ENCODE data around the gene PLA2G6. TPM values are rescaled to one million over a fixed set of nuclear protein-coding genes. Genes with fewer than 3 reads are reported as not detected.
"Not testable (repeated sequence)": the region's sequence is repeated elsewhere in the genome, so short reads cannot be mapped to it uniquely, and the experiment has no call there.

Gene PLA2G6
- total RNA-seq, 1 donor from 2014 or later = 12.0 TPM

DNA sequence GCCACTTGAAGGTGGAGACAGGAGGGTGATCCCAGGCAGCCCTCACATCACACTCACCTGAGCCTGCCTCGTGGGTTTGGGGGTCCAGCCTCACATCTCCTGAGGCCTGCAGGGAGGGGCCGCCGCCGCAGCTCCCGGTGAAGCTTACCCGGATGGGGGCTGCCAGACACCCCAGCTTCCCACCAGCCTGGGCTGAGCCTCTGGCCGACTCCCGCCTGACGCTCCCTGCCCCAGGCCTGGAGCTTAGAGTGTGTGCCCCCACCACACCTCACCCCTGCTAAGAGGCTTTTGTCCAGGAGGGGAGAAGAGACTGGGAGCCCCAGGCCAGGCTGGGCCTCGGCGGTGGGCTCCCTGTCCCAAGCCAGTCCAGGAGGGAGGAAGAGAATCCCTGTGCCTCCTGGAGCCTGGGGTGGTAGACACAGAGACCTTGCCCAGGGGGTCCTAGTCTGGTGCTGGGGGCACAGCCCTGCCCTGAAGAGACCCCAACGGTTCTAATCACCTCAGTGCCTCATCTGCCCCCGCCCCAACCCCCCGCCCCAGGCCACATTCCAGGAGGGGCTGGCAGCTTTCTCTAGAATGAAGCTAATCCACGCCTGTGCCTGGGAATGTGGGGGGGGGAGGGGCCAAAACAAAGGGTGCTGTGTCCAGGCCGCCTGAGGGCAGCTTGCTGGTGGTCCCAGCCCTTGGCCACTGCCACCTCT is 97.5 kb downstream of the PLA2G6 start, which contains the start of gene SLC16A8:
Gene SLC16A8 (minus strand): TSS at position 254 of the 701 bp plus-strand sequence. CDS start 1,311 bp downstream, outside the sequence.
- intact Hi-C loops (cut with DNase I) = no loop called here
- DNase-seq (peak; percentile 34), ATAC-seq (ENCODE audit: poor library complexity) (no peak)

DNA sequence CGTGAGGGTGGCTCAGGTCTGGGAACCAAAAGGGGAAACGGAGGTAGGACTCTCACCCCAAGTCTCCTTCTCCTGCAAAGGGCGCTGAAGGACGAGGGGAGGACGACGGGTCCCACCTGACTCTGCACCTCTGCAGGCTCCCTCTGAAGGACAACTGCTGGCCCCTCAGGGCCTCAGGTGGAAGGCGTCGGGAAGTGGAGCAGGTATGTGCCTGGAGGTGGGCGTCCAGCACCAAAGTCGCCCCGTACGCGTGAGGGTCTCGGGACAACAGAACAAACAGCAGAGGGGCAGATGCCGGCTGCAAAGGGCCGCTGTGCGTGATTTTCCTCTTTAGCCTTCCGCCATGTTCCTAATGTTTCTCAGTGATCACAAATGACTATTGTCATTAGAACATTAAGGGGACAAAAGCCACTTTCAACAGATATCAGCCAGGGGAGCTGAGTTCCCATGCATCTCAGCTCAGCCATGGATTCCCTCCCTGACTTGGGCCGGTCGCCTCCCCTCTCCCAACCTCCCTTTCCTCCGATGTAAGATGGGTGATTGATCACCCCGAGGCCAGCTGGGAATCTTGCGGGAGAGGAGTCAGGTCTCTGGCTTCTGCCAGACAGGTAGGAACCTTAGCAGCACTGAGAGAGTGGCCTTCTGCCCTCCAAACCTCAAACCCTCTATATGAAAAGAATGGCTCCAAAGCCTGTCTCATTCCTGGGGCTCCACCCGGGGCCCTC is 98.5 kb downstream of the PLA2G6 start:
- ATAC-seq (ENCODE audit: poor library complexity) (no peak), DNase-seq (peak; percentile 24)
- intact Hi-C loops (cut with DNase I) = no loop called here

DNA sequence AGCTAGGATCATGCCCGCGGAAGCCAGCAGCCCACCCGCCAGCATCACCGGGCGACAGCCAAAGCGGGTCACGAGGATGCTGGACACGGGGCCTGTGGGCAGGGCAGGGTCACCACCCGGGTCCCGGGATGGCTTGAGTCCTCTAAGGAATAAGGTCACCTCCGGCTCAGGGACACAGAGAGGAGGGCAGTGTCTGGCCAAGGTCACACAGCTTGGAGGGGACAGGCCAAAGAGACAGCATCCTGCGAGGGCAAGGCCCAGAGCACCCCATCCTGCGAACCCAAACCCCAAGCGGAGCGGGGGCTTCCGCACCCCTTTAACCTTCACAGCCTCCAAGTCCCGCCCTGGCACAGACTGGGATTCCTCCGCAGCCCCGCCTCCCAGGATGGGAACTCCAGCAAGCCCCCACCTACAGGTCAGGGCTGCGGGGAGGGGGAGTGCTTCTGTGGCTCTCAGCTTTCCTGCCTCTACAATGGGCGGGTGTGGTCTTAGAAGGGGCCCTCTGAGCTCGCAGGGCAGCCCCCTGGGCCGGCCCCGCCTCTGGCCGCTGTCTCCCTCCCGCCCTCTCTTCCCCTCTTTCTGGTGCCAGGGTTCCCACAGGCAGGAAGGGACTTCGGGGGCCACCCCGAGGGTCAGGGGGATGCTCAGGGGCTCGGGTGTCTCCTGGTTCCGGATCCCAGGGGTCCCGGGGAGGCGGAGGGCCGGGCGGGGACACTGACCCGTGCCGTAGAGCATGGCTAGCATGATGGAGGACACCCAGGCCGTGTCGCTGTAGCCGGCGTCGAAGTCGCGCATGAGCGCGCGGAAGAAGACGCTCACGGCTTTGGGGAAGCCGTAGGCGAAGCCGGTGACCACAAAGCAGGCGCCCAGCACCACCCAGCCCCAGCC is 99.4 kb downstream of the PLA2G6 start:
- intact Hi-C loops (cut with DNase I) = no loop called here
- no peak for ATAC-seq (ENCODE audit: poor library complexity)
- peak; percentile 43 for DNase-seq

DNA sequence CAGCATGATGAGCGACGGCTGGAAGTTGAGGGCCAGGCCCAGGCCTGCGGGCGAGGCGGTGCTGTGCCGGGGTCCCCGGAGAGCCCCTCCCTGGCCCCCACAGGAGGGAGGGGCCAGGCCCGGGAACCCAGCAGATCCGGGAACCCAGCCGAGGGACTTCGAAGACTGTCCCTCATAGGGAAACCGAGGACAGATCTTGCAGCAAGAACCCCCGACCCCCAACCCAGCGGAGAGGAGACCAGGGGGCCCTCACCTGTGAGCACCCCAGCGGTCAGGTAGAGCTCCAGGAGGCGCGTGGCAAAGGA is 100.0 kb downstream of the PLA2G6 start:
- DNase-seq (no peak), ATAC-seq (ENCODE audit: poor library complexity) (no peak)
- intact Hi-C loops (cut with DNase I) = no loop called here

DNA sequence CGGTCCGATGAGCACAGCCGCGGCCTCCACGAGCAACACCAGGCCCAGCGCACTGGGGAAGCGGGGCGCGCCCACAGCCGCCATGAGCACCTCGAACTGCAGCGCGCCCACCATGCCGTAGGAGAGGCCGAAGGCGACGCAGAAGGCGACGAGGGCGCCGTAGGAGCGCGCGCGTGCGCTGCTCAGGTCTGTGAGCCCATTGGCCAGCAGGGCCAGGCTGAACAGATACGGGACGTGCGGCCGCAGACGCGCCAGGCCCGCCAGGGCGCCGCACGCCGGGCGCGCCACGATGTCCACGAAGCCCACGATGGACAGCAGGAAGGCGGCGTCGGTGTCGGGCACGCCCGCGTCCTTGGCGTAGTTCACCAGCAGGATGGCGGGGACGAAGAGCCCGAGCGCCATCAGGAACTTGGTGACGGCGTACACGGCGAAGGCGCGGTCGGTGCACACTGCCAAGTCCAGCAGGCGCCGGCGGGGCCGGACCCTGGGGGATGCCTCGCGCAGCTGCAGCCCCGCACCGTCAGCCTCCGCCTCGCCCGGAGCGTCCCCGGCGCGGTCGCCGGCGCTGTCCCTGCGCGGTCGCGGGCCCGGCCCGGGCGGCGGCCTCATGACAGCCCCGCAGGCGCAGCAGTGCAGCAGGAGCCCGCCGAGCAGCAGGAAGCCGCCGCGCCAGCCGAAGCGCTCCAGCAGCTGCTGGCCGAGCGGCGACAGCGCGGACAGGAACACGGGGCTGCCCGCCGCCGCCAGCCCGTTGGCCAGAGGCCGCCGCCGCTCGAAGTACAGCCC is 100.6 kb downstream of the PLA2G6 start:
- peak; percentile 62 for DNase-seq
- peak; percentile 70 for ATAC-seq (ENCODE audit: poor library complexity)
- intact Hi-C loops (cut with DNase I) = no loop called here

DNA sequence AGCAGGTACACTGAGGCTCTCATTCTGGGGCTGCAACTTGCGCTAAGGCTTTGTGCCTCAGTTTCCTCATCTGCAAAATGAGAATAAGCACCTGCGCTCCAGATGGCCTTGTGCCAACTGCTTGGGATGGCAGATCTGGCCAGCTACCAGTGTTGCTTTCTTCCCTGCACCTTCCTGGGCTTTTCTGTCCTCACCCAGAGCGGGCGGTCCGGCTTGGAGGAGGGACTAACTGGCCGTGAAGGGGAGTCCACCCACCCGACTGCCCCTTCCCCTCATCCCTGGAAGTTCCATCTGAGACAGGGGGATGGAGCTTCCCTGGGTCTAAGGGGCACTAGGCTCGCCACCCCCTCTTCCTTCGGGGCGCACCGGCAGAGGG is 101.2 kb downstream of the PLA2G6 start:
- DNase-seq (no peak), ATAC-seq (ENCODE audit: poor library complexity) (no peak)
- intact Hi-C loops (cut with DNase I) = no loop called here

DNA sequence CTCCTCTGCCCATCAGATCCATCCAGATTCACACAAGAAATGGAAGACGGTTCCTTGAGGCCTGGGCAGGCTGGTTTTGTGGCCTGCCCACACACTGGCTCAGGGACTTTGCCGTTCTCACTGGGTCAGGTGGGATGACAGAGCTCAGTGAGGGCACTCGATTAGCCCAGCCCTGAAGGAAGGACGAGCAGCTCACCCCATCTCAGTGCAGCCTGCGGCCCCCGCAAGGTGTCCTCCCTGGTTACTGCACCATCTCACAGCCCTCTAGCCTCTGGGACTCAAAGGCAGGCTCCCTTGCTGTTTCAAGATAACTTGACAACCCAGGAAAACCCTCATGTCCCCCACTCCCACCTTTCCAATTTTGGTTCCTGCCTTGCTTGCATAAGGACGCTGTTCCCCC is 101.8 kb downstream of the PLA2G6 start:
- DNase-seq (no peak), ATAC-seq (ENCODE audit: poor library complexity) (no peak)
- intact Hi-C loops (cut with DNase I) = no loop called here

DNA sequence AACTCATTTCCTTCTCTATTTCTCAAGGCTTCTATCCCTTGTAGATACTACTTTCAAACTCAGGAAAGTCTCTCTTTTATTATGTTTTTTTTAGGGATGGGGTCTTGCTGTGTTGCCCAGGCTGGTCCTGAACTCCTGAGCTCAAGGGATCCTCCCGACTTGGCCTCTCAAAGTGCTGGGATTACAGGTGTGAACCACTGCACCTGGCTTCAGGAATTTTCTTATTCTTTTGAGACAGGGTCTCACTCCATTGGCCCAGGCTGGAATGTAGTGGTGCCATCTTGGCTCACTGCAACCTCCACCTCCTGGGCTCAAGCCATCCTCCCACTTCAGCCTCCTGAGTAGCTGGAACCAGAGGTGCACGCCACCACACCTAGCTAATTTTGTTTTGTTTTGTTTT is 102.4 kb downstream of the PLA2G6 start:
- ATAC-seq (ENCODE audit: poor library complexity); DNase-seq; intact Hi-C loops (cut with DNase I): not testable (repeated sequence)

DNA sequence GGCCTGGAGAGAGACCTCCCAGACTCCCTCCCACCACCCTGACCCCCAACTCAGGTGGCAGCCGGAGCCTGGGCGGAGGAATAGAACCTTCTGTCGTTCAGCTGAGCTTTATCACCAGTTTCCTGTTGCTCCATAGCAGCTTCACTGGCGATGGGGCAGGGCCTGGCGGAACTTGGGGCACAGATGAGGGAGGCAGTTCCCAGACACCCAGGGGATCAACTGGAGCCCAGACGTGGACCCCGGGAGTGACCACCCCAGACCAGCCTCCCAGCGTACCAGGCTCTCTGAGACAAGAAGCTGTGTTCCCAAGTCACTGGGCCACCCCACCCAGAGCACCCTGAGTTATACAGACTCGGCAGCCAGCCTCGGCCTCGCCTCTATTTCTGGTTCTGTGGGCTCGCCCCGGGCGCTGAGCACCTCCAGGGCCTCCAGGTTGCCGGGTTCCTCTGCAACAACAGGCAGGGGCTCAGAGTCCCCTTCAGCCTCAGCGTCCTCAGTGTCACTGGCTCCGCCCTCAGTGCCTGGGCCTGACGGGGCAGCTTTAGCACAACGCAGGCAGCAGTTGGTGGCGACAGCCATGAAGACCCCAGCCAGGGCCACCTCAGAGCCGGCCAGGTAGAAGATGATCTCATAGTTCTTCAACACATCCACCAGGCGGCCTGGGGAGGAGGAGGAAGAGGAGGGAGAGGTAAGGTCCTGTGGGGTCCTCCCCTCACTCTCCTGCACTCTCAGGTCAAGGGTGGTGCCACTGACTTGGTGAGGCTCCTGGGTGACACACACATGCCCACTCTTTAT is 103.4 kb downstream of the PLA2G6 start:
- ATAC-seq (ENCODE audit: poor library complexity) (no peak), DNase-seq (peak; percentile 37)
- intact Hi-C loops (cut with DNase I) = no loop called here

DNA sequence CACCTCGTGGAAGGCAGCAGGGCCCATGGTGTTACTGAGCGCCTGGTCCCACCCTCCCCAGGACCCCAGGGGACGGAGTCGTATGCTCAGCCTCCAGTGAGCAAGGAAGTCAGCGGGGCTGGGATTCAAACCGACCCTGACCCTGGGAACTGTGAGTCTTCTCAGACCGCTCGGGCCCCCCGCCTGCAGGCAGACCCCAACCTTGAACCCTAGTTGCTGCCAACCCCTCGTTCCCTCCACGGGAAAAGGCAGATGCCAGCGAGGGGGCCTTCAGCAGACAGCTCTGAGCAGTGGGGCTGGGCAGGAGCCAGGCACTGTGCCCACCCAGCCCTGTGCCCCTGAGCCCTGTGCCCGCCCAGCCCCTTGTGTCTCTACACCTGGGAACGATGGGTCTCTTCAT is 104.0 kb downstream of the PLA2G6 start:
- DNase-seq (peak; percentile 33), ATAC-seq (ENCODE audit: poor library complexity) (no peak)
- intact Hi-C loops (cut with DNase I) = no loop called here

DNA sequence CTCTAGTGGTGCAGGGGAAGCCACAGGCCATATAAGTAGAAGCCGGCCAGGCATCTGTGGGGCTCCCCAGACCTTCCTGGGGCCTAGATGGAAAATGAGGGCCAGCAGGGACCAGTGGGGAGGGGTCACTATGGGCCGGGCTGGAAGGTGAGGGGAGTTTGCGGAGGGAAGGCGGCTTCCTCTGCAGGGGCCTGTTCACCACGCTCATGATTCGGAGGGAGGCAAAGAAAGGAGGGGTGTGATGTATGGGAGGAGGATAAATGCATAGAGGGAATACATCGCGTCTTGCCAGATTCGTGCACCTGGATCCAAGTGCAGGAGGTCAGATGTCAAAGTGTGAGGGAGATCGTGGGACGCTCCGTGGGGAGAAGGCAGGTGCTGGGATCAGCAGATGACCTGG is 104.5 kb downstream of the PLA2G6 start:
- DNase-seq = peak; percentile 30

DNA sequence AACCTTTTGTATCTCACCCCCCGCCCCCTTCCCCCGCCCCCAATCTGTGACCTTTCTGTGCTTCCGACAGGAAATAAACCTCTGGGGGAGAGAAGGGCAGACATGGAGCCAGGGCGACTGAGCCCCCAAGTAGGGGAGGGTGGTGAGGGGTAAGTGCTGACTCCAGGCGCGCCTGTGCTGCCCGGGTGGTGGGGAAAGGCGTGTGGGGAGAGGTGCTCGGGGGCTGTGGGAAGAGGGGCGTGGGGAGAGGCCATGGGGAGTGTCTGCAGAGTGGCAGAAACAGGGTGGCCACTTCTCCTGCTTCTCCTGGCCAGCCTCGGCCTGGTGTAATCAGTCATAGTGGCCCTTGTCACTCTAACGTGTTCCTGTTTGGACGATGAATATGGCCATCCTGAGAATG is 105.7 kb downstream of the PLA2G6 start:
- ATAC-seq (ENCODE audit: poor library complexity) = no peak
- intact Hi-C loops (cut with DNase I) = no loop called here
- peak; percentile 17 for DNase-seq

More for the DNA sequence above, 104.5 kb downstream of the PLA2G6 start:
- no peak for ATAC-seq (ENCODE audit: poor library complexity)
- intact Hi-C loops (cut with DNase I) = no loop called here

DNA sequence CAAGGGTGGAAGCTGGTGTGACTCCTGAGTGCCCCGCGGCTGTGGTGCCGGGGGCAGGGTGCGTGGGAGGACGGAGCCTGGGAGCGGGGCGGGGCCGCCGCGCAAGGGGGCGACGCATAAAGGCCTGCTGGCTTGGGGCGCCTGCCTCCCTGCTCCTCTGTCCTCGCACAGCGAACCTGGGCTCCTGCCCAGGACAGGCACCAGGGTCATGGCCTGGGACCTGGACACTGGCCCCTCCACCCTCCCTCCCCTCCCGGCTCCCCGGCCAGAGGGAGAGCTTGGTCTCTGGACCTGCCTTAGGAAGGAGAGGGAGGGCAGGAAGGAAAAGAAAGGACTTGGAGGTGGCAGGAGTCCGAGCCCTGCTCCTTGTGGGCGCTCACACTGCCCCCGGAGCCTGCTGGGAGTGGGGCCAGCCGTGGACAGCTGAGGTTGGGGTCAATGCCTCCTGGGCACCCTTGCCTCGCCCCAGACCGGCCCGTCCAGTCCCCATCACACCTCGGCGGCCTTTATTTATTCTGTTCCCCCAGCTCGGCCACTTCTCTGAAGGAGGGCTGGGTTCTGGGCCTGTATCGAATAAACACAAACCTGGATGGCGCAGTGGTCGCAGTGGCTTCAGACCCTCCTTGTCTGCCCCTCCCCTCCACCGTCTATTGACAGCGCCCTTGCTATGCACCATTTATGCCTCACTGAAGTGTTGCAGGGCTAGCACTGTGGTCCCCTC is 106.4 kb downstream of the PLA2G6 start:
- ATAC-seq (ENCODE audit: poor library complexity) (no peak), DNase-seq (peak; percentile 30)
- intact Hi-C loops (cut with DNase I) = no loop called here

DNA sequence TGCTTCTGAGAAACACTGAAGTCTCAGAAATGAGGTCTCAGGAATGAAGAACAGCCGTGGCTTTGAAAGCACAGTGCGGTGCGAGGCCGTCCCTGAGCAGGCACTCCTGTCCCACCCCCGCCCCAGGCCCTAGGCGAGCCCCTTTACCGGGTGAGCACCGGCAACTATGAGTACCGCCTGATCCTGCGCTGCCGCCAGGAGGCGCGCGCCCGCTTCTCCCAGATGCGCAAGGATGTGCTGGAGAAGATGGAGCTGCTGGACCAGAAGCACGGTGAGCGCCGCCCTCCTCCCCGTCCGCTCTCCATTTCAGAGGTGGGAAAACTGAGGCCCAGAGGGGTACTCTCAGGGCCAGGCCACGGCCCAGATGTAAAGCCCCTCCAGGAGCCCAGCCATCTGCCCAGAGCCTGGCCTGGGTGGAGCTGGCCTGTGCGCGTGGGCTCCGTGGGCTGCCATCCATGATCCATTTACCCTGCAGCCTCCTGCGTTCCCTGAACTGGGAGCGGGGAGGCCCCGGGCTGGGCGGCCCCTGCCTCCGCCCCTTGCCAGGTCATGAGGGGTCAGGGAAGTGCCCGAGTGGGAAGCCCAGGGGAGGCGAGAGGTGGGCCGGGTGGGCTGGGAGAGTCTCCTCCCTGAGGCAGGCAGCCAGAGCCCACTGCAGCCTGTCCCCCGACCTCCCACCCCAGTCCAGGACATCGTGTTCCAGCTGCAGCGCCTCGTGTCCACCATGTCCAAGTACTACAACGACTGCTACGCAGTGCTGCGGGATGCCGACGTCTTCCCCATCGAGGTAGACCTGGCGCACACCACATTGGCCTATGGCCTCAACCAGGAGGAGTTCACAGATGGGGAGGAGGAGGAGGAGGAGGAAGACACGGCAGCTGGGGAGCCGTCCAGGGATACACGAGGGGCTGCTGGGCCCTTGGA is 107.2 kb downstream of the PLA2G6 start:
- ATAC-seq (ENCODE audit: poor library complexity) = no peak
- intact Hi-C loops (cut with DNase I) = no loop called here
- DNase-seq = peak; percentile 52

DNA sequence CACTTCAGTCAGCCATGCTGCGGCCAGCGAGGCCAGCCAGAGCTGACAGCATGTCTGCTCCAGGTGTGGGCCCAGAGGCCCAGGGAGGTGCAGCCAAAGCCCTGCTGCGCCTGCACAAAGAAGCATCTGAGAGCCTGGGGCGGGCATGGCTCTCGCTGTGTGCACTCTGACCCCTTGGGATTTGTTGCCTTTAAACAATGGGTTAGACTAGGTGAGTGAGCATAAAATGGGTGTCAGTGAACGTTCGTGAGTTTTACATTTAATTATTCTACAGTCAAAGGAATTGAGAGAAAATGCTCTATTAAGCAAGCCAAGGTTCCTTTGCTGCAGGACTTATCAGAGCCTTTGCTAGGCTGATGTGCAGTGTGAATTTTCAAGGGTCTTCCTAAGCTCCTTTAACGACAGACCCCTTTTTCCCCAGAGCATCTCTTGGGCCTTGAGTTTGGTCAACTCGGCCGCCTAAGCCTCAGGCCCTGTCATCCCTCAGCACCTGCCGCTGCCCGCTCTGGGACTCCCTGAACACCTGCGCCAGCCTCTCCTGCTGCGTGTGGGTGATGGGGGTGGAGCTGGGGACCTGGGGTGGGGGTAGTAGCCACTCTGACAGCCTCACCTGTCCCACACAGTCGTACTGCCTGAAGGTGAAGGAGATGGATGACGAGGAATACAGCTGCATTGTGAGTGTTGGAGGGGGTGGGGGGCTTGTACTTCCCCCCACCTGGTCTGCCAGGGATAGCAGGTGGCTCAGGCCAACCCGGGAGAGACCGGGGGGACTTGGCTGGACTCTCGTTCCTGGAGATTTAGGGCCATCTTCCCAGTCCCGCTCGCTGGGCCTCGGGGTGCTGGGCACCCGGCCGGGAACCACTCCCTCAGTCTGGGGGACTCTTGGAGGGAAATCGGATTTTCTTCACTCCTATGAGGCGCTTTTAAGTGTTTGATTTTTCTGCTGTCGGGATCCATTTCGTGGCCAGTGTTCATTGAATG is 108.2 kb downstream of the PLA2G6 start:
- ATAC-seq (ENCODE audit: poor library complexity) (no peak), DNase-seq (peak; percentile 20)
- intact Hi-C loops (cut with DNase I) = no loop called here

Measured in Right ventricle myocardium superior (tissue), 1 donor.